HepG2 (cell line): ENCODE results near the gene TTC6. TPM values are rescaled to one million over a fixed set of nuclear protein-coding genes. Genes with fewer than 3 reads are reported as not detected.

ENCODE experiments used
- ARNT2 ChIP-seq: sonication (generic); formaldehyde crosslinking; IDR thresholded peaks from 2 replicates; pipeline ENCODE4 v1.8.0; 2022; ENCODE audit warnings: mild to moderate bottlenecking, low read depth, missing genetic modification reagents, moderate library complexity
- CREB1 ChIP-seq, 2 experiments: fragments of 450-650 bp in 1 of 2; IDR thresholded peaks; 2 replicates each; pipeline ENCODE4 v1.6.1; 2016 to 2017; ENCODE audit warnings: control low read depth in 1 of 2, mild to moderate bottlenecking in 1 of 2, missing compliant biosample characterization in 1 of 2, missing genetic modification characterization in 1 of 2
- EP300 ChIP-seq, 3 experiments: sonication (generic) in 1 of 3; formaldehyde crosslinking in 1 of 3; IDR thresholded peaks; 2 replicates each; pipeline versions ENCODE4 v1.5.1 to v1.6.1; 2011 to 2020; ENCODE audit warnings: low read depth in 2 of 3, low read length in 2 of 3, borderline replicate concordance in 1 of 3, improper control_type of control experiment in 1 of 3, mild to moderate bottlenecking in 1 of 3, missing genetic modification reagents in 1 of 3, moderate library complexity in 1 of 3
- MLXIP ChIP-seq: sonication (generic); formaldehyde crosslinking; IDR thresholded peaks from 2 replicates; pipeline ENCODE4 v1.9.0; 2021; ENCODE audit warnings: missing genetic modification reagents, borderline replicate concordance
- NCOA5 ChIP-seq: sonication (generic); formaldehyde crosslinking; IDR thresholded peaks from 2 replicates; pipeline ENCODE4 v1.4.0; 2020; ENCODE audit warnings: missing genetic modification reagents
- PHF21A ChIP-seq: sonication (generic); formaldehyde crosslinking; IDR thresholded peaks from 2 replicates; pipeline ENCODE4 v1.5.0; 2020; ENCODE audit warnings: mild to moderate bottlenecking, missing genetic modification reagents
- PHF5A ChIP-seq: IDR thresholded peaks from one replicate; pipeline ENCODE4 v1.6.1; 2018; ENCODE audit warnings: low read depth, missing genetic modification reagents; ENCODE audit not compliant: unreplicated experiment
- PTBP1 ChIP-seq: fragments of 200-400 bp; formaldehyde crosslinking; IDR thresholded peaks from 2 replicates; pipeline ENCODE4 v1.6.1; 2018; ENCODE audit warnings: low read length, low read depth; ENCODE audit not compliant: poor library complexity, severe bottlenecking
- SALL1 ChIP-seq: sonication (generic); formaldehyde crosslinking; IDR thresholded peaks from 2 replicates; pipeline ENCODE4 v1.8.0; 2022; ENCODE audit warnings: mild to moderate bottlenecking, missing genetic modification reagents
- ZBTB40 ChIP-seq, 2 experiments: fragments of 450-650 bp in 1 of 2; sonication (generic) in 1 of 2; formaldehyde crosslinking in 1 of 2; IDR thresholded peaks; 2 replicates each; pipeline versions ENCODE4 v1.6.1 to v1.8.0; 2016 to 2022; ENCODE audit warnings: antibody characterized with exemption in 1 of 2, mild to moderate bottlenecking in 1 of 2, missing genetic modification reagents in 1 of 2
- ZFX ChIP-seq: sonication (generic); formaldehyde crosslinking; IDR thresholded peaks from 2 replicates; pipeline ENCODE4 v1.4.0; 2020; ENCODE audit warnings: mild to moderate bottlenecking, low read depth, missing genetic modification reagents, moderate library complexity
- ZNF451 ChIP-seq: sonication (generic); formaldehyde crosslinking; IDR thresholded peaks from 2 replicates; pipeline ENCODE4 v1.5.0; 2020; ENCODE audit warnings: mild to moderate bottlenecking, missing genetic modification reagents
- ZNF615 ChIP-seq: sonication (generic); formaldehyde crosslinking; IDR thresholded peaks from 2 replicates; pipeline ENCODE4 v1.5.0; 2020; ENCODE audit warnings: mild to moderate bottlenecking, missing genetic modification reagents, borderline replicate concordance
- ZNF788 ChIP-seq: sonication (generic); formaldehyde crosslinking; IDR thresholded peaks from 2 replicates; pipeline ENCODE4 v1.5.0; 2020; ENCODE audit warnings: mild to moderate bottlenecking, missing genetic modification reagents, borderline replicate concordance
- polyA plus RNA-seq, 8 experiments: library from polyadenylated mRNA; depleted of rRNA in 3 of 8; stranded (reverse) in 7 of 8; unstranded in 1 of 8; fragments of >200 nt; fragmentation: Illumina TruSeq in 4 of 8; extraction: Trizol in 4 of 8; gene quantifications; 2 replicates each; pipeline versions ENCODE4 v1.2.1 to v1.2.3, GENCODE V29; 2011 to 2016; ENCODE audit warnings: low read depth in 4 of 8, missing spikeins in 1 of 8, mixed read lengths in 1 of 8; ENCODE audit not compliant: insufficient read depth in 1 of 8
- total RNA-seq, 5 experiments: library from RNA; depleted of rRNA; stranded (reverse); fragments of >200 nt; fragmentation: Illumina TruSeq; extraction: Trizol; gene quantifications; 2 replicates each; pipeline ENCODE4 v1.2.3, GENCODE V29; 2016; ENCODE audit warnings: low read depth in 1 of 5

The TTC6 gene
- total and polyA plus RNA-seq, 2 of the 13 experiments (the other 11 are each of a cell fraction or from before 2014, with no cell fraction given): 9.3 to 27.4 TPM

- no peak for TF ChIP-seq MLXIP (CRISPR knock-in tag)
- TF ChIP-seq CREB1 (IDR thresholded peaks at IDR 0.05): no peak
- TF ChIP-seq CREB1 (CRISPR knock-in tag; IDR thresholded peaks at IDR 0.05): no peak
- peak; percentile 16 for TF ChIP-seq PTBP1
- no peak for TF ChIP-seq EP300 (IDR thresholded peaks at IDR 0.05; ENCODE audit: low read depth in 2 of 2, low read length in 2 of 2)
- peak; percentile 54; the same call in 1 of the 2 replicates for TF ChIP-seq EP300 (CRISPR knock-in tag; IDR thresholded peaks at IDR 0.05; ENCODE audit: borderline replicate concordance)
- TF ChIP-seq ZFX (CRISPR knock-in tag): peak; percentile 65
- TF ChIP-seq ZNF615: 0 out of 2 replicates have a peak, but pooled peaks have one; percentile 30
- no peak for TF ChIP-seq ZBTB40 (IDR thresholded peaks at IDR 0.05)
- TF ChIP-seq ZBTB40 (CRISPR knock-in tag; IDR thresholded peaks at IDR 0.05): 0 out of 2 replicates have a peak, but pooled peaks have one; percentile 14
- peak; percentile 85 for TF ChIP-seq ZNF451 (CRISPR knock-in tag)
- TF ChIP-seq NCOA5 (CRISPR knock-in tag): no peak
- TF ChIP-seq SALL1 (CRISPR knock-in tag): peak; percentile 5; the same call in 1 of the 2 replicates
- TF ChIP-seq ZNF788 (CRISPR knock-in tag): peak; percentile 66; the same call in 1 of the 2 replicates
- peak; percentile 49 for TF ChIP-seq PHF21A (CRISPR knock-in tag)
- peak; percentile 37; the same call in 1 of the 2 replicates for TF ChIP-seq ARNT2 (CRISPR knock-in tag)
- peak; percentile 36 for TF ChIP-seq PHF5A (CRISPR knock-in tag)
These were observed 11.8 kb upstream of the TTC6 start (continued) for GRCh38 chr14:37583358-37584210.
